Measurements from ENCODE around the gene PLXNA4. TPM values are rescaled to one million over a fixed set of nuclear protein-coding genes. Genes with fewer than 3 reads are reported as not detected.

Gene PLXNA4
- total RNA-seq, 4 donors from 2014 or later: 0.49 to 7.1 (median 2.0) TPM

DNA sequence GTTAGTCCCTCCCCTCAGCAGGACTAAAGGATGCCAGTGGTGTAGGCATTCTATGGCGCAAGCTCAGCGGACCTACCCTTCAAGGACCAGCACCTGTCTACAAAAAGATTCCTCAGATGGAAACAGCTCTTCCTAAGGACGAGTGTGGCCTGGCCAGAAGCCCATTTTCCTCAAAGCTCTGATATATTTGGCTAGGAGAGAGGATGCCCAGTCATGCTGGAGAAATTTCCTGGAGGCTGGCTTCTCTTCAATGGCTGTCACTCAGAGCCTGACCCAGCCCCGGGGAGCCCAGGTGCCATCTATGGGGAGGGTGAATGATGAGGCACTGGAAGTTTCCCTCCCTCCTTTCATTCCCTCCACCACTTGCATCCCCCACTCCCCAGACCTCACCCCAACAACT, 111.5 kb downstream of the PLXNA4 start:
- DNase-seq: no peak
- 39 to 58% methylated on average over 3 to 4 of the region's 4 CpGs for WGBS, 2 donors

DNA sequence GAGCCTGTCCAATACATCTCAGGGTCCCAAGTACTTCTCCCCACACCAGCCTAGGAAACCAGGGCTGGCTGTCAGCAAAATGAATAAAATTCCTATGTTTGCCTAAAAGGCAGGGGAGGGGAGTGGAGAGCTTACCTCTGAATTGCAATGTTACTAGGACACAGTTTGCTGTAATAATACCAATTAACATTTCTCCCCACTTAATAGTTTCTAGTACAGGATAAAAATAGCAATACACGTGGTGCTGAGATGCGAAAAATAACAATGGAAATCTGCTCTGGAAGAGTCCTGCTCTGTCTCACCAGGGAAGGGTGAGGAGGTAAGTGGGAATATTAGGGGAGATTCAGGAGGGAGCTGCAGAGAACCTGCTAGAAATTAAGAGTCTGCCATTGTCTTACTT, 112.3 kb downstream of the PLXNA4 start:
- intact Hi-C loops (cut with DNase I): no loop called here
- WGBS, 2 donors: 55 to 62% methylated on average over 2 of the region's 2 CpGs
- Histone ChIP-seq H3K27ac (peak overlapping the region in 2 of 4 donors; percentile 21 to 38), H3K27me3 (peaks cover 0 to 6% (median 0%) of the 10 kb centered on the region in 4 donors), H3K9me3 (no peaks in the 10 kb centered on the region), H3K4me3 (no peak overlapping the region), H3K36me3 (no peaks in the 10 kb centered on the region), H3K4me1 (peaks cover 0 to 9% (median 0%) of the 10 kb centered on the region in 3 donors)
- no peak for DNase-seq
- TF ChIP-seq CTCF (IDR thresholded peaks at IDR 0.05): no peak
- no peak for TF ChIP-seq POLR2A (IDR thresholded peaks at IDR 0.05)

More for the DNA sequence above, 111.5 kb downstream of the PLXNA4 start:
- Histone ChIP-seq H3K27ac (no peak overlapping the region), H3K4me1 (peaks cover 0 to 9% (median 0%) of the 10 kb centered on the region in 3 donors), H3K4me3 (no peak overlapping the region), H3K36me3 (no peaks in the 10 kb centered on the region), H3K9me3 (no peaks in the 10 kb centered on the region), H3K27me3 (peaks cover 0 to 6% (median 0%) of the 10 kb centered on the region in 4 donors)
- TF ChIP-seq CTCF (IDR thresholded peaks at IDR 0.05) (no peak), POLR2A (IDR thresholded peaks at IDR 0.05) (no peak)
- intact Hi-C loops (cut with DNase I): no loop called here

- peaks cover 0 to 6% (median 0%) of the 10 kb centered on the region in 4 donors for H3K27me3 ChIP-seq
- DNase-seq: no peak
- WGBS, 2 donors: 67 to 89% methylated on average over 2 of the region's 2 CpGs
- TF ChIP-seq POLR2A (IDR thresholded peaks at IDR 0.05) (no peak), CTCF (IDR thresholded peaks at IDR 0.05) (no peak)
- no peaks in the 10 kb centered on the region for H3K36me3 ChIP-seq
- peaks cover 0 to 9% (median 0%) of the 10 kb centered on the region in 3 donors for H3K4me1 ChIP-seq
- intact Hi-C loops (cut with DNase I): no loop called here
- no peak overlapping the region for H3K27ac ChIP-seq
- H3K4me3 ChIP-seq: no peak overlapping the region
- no peaks in the 10 kb centered on the region for H3K9me3 ChIP-seq
Measured at GRCh38 chr7:132462478-132462877, 113.8 kb downstream of the PLXNA4 start.

DNA sequence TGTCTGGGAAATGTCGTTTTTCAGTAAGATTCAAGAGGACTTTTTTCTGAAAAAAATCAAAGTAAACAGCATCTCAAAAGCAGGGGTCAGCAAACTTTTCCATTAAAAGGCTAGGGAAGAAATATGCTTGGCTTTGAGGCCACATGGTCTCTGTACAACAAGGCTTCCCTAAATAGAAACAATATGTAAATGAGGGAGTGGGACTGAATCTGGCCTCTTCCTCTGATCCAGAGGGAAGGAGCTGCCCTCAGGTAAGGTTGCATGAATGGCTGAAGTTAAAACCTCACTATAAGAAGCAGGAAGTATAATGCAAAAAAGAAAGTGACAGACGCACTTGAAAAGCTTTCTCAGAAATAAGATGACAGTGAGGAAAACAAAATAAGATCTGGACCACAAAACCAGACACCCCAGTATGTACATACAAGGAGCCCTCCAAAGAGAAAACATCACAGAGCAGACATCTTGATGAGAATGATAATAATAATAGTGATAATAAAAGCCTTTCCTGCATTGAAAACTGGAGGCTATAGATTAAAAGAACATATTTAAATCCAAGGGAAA, 115.2 kb downstream of the PLXNA4 start:
- intact Hi-C loops (cut with DNase I): no loop called here
- no peak for DNase-seq
- no peak for TF ChIP-seq CTCF (IDR thresholded peaks at IDR 0.05)
- TF ChIP-seq POLR2A (IDR thresholded peaks at IDR 0.05): no peak
- Histone ChIP-seq H3K27ac (no peak overlapping the region), H3K27me3 (peaks cover 0 to 1% (median 0%) of the 10 kb centered on the region in 4 donors), H3K9me3 (no peaks in the 10 kb centered on the region), H3K36me3 (no peaks in the 10 kb centered on the region), H3K4me1 (peaks cover 0 to 9% (median 0%) of the 10 kb centered on the region in 3 donors), H3K4me3 (no peak overlapping the region)
- 17 to 45% methylated on average over 2 of the region's 2 CpGs for WGBS, 2 donors

GRCh38 chr7:132458729-132459128, 117.5 kb downstream of the PLXNA4 start:
- H3K36me3 ChIP-seq: no peaks in the 10 kb centered on the region
- TF ChIP-seq CTCF (IDR thresholded peaks at IDR 0.05) (no peak), POLR2A (IDR thresholded peaks at IDR 0.05) (no peak)
- no peak overlapping the region for H3K27ac ChIP-seq
- 77 to 87% methylated on average over 8 to 10 of the region's 10 CpGs for WGBS, 2 donors
- H3K9me3 ChIP-seq: no peaks in the 10 kb centered on the region
- DNase-seq: no peak
- H3K27me3 ChIP-seq: no peaks in the 10 kb centered on the region
- H3K4me1 ChIP-seq: peaks cover 0 to 3% (median 0%) of the 10 kb centered on the region in 3 donors
- no peak overlapping the region for H3K4me3 ChIP-seq
- intact Hi-C loops (cut with DNase I): no loop called here
